SK-N-SH treated with all-trans-retinoic acid at 6 μM for 48 hours (cell line): ENCODE measurements around the gene LRRC28.

Source experiments
- ATAC-seq: fragments of 200-7000 bp; cut with Tn5 transposase; 3 replicates; pipeline ENCODE4 v1.9.1; 2020; ENCODE audit warnings: mild to moderate bottlenecking, moderate library complexity
- ARNTL ChIP-seq: fragments of 450-650 bp; formaldehyde crosslinking; IDR thresholded peaks from 2 replicates; pipeline ENCODE4 v1.5.0; 2020; ENCODE audit warnings: low read depth, mild to moderate bottlenecking, moderate library complexity, borderline replicate concordance
- CSDC2 ChIP-seq: fragments of 250-450 bp; sonication (Bioruptor Pico); IDR thresholded peaks from 2 replicates; pipeline ENCODE4 v1.5.0; 2020; ENCODE audit warnings: mild to moderate bottlenecking, moderate library complexity
- CSRNP3 ChIP-seq: fragments of 250-450 bp; sonication (Bioruptor Pico); IDR thresholded peaks from 2 replicates; pipeline ENCODE4 v1.5.1; 2021; ENCODE audit warnings: mild to moderate bottlenecking, moderate library complexity
- ESRRG ChIP-seq: fragments of 250-450 bp; sonication (Bioruptor Pico); IDR thresholded peaks from 2 replicates; pipeline ENCODE4 v1.6.1; 2021; ENCODE audit warnings: mild to moderate bottlenecking
- GLIS3 ChIP-seq: fragments of 250-450 bp; sonication (Bioruptor Pico); IDR thresholded peaks from 2 replicates; pipeline ENCODE4 v1.5.0; 2020; ENCODE audit warnings: mild to moderate bottlenecking, moderate library complexity
- ISL1 ChIP-seq: fragments of 250-450 bp; sonication (Bioruptor Pico); IDR thresholded peaks from 2 replicates; pipeline ENCODE4 v2.1.2; 2022; ENCODE audit warnings: mild to moderate bottlenecking, moderate library complexity
- OSR1 ChIP-seq: fragments of 250-450 bp; sonication (Bioruptor Pico); IDR thresholded peaks from 2 replicates; pipeline ENCODE4 v1.8.0; 2022; ENCODE audit warnings: moderate library complexity, mild to moderate bottlenecking, inconsistent platforms
- PATZ1 ChIP-seq: fragments of 250-450 bp; sonication (Bioruptor Pico); IDR thresholded peaks from 2 replicates; pipeline ENCODE4 v1.8.0; 2020; ENCODE audit warnings: mild to moderate bottlenecking, moderate library complexity, borderline replicate concordance
- POU6F1 ChIP-seq: fragments of 250-450 bp; sonication (Bioruptor Pico); IDR thresholded peaks from 2 replicates; pipeline ENCODE4 v1.8.0; 2021; ENCODE audit warnings: low read depth, mild to moderate bottlenecking, moderate library complexity, borderline replicate concordance
- PPARA ChIP-seq: fragments of 250-450 bp; sonication (Bioruptor Pico); IDR thresholded peaks from 2 replicates; pipeline ENCODE4 v1.5.0; 2020; ENCODE audit warnings: mild to moderate bottlenecking, borderline replicate concordance
- RARB ChIP-seq: fragments of 250-450 bp; sonication (Bioruptor Pico); IDR thresholded peaks from 2 replicates; pipeline ENCODE4 v1.8.0; 2021; ENCODE audit warnings: mild to moderate bottlenecking, moderate library complexity
- SNAI2 ChIP-seq: fragments of 250-450 bp; sonication (Bioruptor Pico); IDR thresholded peaks from 2 replicates; pipeline ENCODE4 v1.5.0; 2020; ENCODE audit warnings: mild to moderate bottlenecking, moderate library complexity
- TOX ChIP-seq: fragments of 250-450 bp; sonication (Bioruptor Pico); IDR thresholded peaks from 2 replicates; pipeline ENCODE4 v1.8.0; 2021; ENCODE audit warnings: mild to moderate bottlenecking, moderate library complexity, borderline replicate concordance
- TSHZ2 ChIP-seq: fragments of 250-450 bp; sonication (Bioruptor Pico); IDR thresholded peaks from 2 replicates; pipeline ENCODE4 v1.5.0; 2020; ENCODE audit warnings: mild to moderate bottlenecking, moderate library complexity
- ZC3H10 ChIP-seq: fragments of 250-450 bp; sonication (Bioruptor Pico); IDR thresholded peaks from 2 replicates; pipeline ENCODE4 v1.5.1; 2021; ENCODE audit warnings: mild to moderate bottlenecking, moderate library complexity
- ZFP3 ChIP-seq: fragments of 250-450 bp; sonication (Bioruptor Pico); IDR thresholded peaks from 2 replicates; pipeline ENCODE4 v1.5.0; 2020; ENCODE audit warnings: mild to moderate bottlenecking, moderate library complexity
- ZFP30 ChIP-seq: fragments of 450-650 bp; formaldehyde crosslinking; IDR thresholded peaks from 2 replicates; pipeline ENCODE4 v1.5.0; 2022; ENCODE audit warnings: mild to moderate bottlenecking, moderate library complexity
- ZNF565 ChIP-seq: fragments of 450-650 bp; formaldehyde crosslinking; conservative IDR thresholded peaks from 2 replicates; pipeline ENCODE4 v1.5.0; 2020; ENCODE audit warnings: low read depth, mild to moderate bottlenecking, moderate library complexity
- ZNF70 ChIP-seq: fragments of 450-650 bp; formaldehyde crosslinking; IDR thresholded peaks from 2 replicates; pipeline ENCODE4 v1.5.0; 2020; ENCODE audit warnings: mild to moderate bottlenecking, moderate library complexity
- ZNF8 ChIP-seq: fragments of 450-650 bp; formaldehyde crosslinking; IDR thresholded peaks from 2 replicates; pipeline ENCODE4 v1.5.0; 2020; ENCODE audit warnings: mild to moderate bottlenecking, moderate library complexity

Gene LRRC28

GRCh38 chr15:99434506-99435112 lies 183.3 kb downstream of the LRRC28 start:
- TF ChIP-seq ZNF8 (no peak), SNAI2 (CRISPR knock-in tag) (no peak), PATZ1 (no peak), POU6F1 (CRISPR knock-in tag) (no peak), ZFP3 (CRISPR knock-in tag) (no peak), ZNF565 (CRISPR knock-in tag) (no peak), ISL1 (CRISPR knock-in tag) (no peak), TSHZ2 (CRISPR knock-in tag) (no peak), OSR1 (CRISPR knock-in tag) (no peak), PPARA (CRISPR knock-in tag) (no peak), RARB (CRISPR knock-in tag) (no peak), ZFP30 (CRISPR knock-in tag) (no peak)
- TF ChIP-seq, all 23 proteins: peak for 0
- ATAC-seq, result no peak

- TF ChIP-seq RARB (CRISPR knock-in tag) (no peak), ESRRG (CRISPR knock-in tag) (no peak), POU6F1 (CRISPR knock-in tag) (no peak), OSR1 (CRISPR knock-in tag) (no peak), ISL1 (CRISPR knock-in tag) (no peak), CSDC2 (CRISPR knock-in tag) (no peak), TSHZ2 (CRISPR knock-in tag) (no peak), PATZ1 (no peak), PPARA (CRISPR knock-in tag) (no peak), ZNF70 (no peak), ZFP3 (CRISPR knock-in tag) (no peak), CSRNP3 (CRISPR knock-in tag) (no peak), ARNTL (no peak), TOX (CRISPR knock-in tag) (no peak), GLIS3 (CRISPR knock-in tag) (no peak), ZC3H10 (CRISPR knock-in tag) (no peak), SNAI2 (CRISPR knock-in tag) (no peak), ZFP30 (CRISPR knock-in tag) (no peak)
- ATAC-seq, result no peak
Observed at GRCh38 chr15:99435113-99435695, 183.9 kb downstream of the LRRC28 start.
